Gastroesophageal sphincter (tissue), 4 donors: ENCODE measurements around the gene EEFSEC. TPM values are rescaled to one million over a fixed set of nuclear protein-coding genes. Genes with fewer than 3 reads are reported as not detected.

Experiments
- ATAC-seq: fragments of 150-250 bp; one replicate; pipeline ENCODE4 v1.9.1; 2016; ENCODE audit warnings: mild to moderate bottlenecking, moderate library complexity
- H3K27ac ChIP-seq, 4 donors: fragments of 200-600 bp; sonication (generic) in 3 of 4; 1 replicate in 3 of 4; 2 replicates in 1 of 4; pipeline ENCODE4 v1.5.1; 2016 to 2019
- H3K27me3 ChIP-seq: fragments of 200-600 bp; sonication (generic); one replicate; pipeline ENCODE4 v1.5.1; 2019
- H3K36me3 ChIP-seq, 2 donors: fragments of 200-600 bp; sonication (generic); one replicate each; pipeline ENCODE4 v1.5.1; 2019; ENCODE audit warnings: control low read depth in 1 of 2
- H3K4me1 ChIP-seq, 3 donors: fragments of 200-600 bp; sonication (generic); 1 replicate in 2 of 3; 2 replicates in 1 of 3; pipeline ENCODE4 v1.5.1; 2016 to 2019; ENCODE audit warnings: control low read depth in 2 of 3
- H3K4me3 ChIP-seq, 2 donors: fragments of 200-600 bp; sonication (generic); one replicate each; pipeline ENCODE4 v1.5.1; 2019; ENCODE audit warnings: mild to moderate bottlenecking in 1 of 2, moderate library complexity in 1 of 2
- H3K9me3 ChIP-seq, 3 donors: fragments of 200-600 bp; sonication (generic); one replicate each; pipeline ENCODE4 v1.5.1; 2017 to 2019; ENCODE audit warnings: control low read depth in 2 of 3
- EP300 ChIP-seq: sonication (generic); formaldehyde crosslinking; IDR thresholded peaks from one replicate; pipeline ENCODE4 v1.6.1; 2017; ENCODE audit warnings: antibody characterized with exemption, mild to moderate bottlenecking
- POLR2A ChIP-seq, 2 donors: fragments of 450-650 bp; IDR thresholded peaks; one replicate each; pipeline ENCODE4 v1.6.1; 2017; ENCODE audit warnings: antibody characterized with exemption in 2 of 2, mild to moderate bottlenecking in 2 of 2, moderate library complexity in 1 of 2
- POLR2AphosphoS5 ChIP-seq: sonication (generic); formaldehyde crosslinking; IDR thresholded peaks from one replicate; pipeline ENCODE4 v1.6.1; 2017; ENCODE audit warnings: antibody characterized with exemption
- WGBS, 2 donors: methylation state at CpG; one replicate each; pipeline ENCODE4 v1.1.5; 2018; ENCODE audit warnings: low coverage in 1 of 2; 5-methylcytosine and 5-hydroxymethylcytosine counted together
- total RNA-seq, 4 donors: library from RNA; depleted of rRNA; stranded (reverse); fragments of >200 nt; gene quantifications; one replicate each; pipeline ENCODE4 v1.1.0, GENCODE V29; 2016
- TF ChIP-seq, protein P1 (sequence below), 4 experiments: fragments of 200-600 bp in 2 of 4; fragments of 450-650 bp in 2 of 4; sonication (generic) in 1 of 4; IDR thresholded peaks; one replicate each; pipeline ENCODE4 v1.5.1; 2017 to 2019; ENCODE audit warnings: antibody characterized with exemption in 4 of 4, mild to moderate bottlenecking in 2 of 4, moderate library complexity in 2 of 4

The EEFSEC gene
- total RNA-seq, 4 donors from 2014 or later: 5.8 to 16.5 (median 11.4) TPM

GRCh38 chr3:128402998-128403397 is 249.7 kb downstream of the EEFSEC start:
- WGBS, 2 donors: 73 to 100% methylated on average over 2 of the region's 6 CpGs
- H3K9me3 ChIP-seq: no peaks in the 10 kb centered on the region
- TF ChIP-seq POLR2A (IDR thresholded peaks at IDR 0.05): no peak
- TF ChIP-seq, protein P1, sequence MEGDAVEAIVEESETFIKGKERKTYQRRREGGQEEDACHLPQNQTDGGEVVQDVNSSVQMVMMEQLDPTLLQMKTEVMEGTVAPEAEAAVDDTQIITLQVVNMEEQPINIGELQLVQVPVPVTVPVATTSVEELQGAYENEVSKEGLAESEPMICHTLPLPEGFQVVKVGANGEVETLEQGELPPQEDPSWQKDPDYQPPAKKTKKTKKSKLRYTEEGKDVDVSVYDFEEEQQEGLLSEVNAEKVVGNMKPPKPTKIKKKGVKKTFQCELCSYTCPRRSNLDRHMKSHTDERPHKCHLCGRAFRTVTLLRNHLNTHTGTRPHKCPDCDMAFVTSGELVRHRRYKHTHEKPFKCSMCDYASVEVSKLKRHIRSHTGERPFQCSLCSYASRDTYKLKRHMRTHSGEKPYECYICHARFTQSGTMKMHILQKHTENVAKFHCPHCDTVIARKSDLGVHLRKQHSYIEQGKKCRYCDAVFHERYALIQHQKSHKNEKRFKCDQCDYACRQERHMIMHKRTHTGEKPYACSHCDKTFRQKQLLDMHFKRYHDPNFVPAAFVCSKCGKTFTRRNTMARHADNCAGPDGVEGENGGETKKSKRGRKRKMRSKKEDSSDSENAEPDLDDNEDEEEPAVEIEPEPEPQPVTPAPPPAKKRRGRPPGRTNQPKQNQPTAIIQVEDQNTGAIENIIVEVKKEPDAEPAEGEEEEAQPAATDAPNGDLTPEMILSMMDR (IDR thresholded peaks at IDR 0.05): no peak
- TF ChIP-seq POLR2AphosphoS5: no peak
- TF ChIP-seq EP300: no peak
- H3K36me3 ChIP-seq: peaks cover 0 to 8% of the 10 kb centered on the region in 2 donors
- no peak overlapping the region for H3K27ac ChIP-seq
- H3K4me1 ChIP-seq: no peaks in the 10 kb centered on the region
- no peak overlapping the region for H3K4me3 ChIP-seq
- ATAC-seq: no peak
- H3K27me3 ChIP-seq: no peaks in the 10 kb centered on the region

DNA sequence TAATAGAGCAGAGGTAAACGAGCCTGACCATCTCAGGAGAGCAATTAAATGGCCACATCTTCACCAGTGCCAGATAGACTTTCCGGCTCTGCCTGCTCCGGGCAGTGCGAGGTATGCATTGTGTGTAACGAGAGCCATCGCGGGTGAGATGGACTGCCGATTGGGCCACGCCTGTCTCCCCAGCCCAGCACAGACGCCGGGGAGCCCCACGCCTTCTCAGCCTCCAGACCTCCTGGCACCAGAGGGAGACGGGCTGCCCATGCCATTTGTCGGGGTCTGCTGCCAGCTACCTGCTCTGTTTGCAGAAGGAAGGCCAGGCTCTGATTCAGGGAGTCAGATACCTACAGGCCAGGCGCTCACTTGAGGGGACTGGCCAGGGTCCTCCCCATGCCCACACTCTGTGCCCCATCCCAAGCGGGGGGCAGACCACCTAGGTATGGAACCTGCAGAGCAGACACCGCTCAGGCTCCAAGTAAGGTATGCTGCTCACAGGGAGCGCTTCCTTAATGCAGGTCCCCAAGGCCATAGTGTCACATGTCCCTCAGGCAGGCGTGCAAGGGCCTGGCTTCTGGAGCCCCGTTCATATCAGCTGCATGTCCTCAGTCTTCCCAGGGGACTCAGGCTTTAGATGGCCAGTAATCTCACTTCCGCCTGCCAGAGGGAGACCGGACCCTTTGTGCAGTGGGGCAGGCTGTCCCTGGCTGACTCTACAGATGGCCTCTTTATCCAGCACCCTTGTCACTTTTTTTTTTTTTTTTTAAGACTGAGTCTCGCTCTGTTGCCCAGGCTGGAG is 251.2 kb downstream of the EEFSEC start:
- no peak overlapping the region for H3K4me3 ChIP-seq
- H3K36me3 ChIP-seq: peaks cover 0 to 16% of the 10 kb centered on the region in 2 donors
- 75% methylated on average over 6 of the region's 23 CpGs; no CpG with 5 or more reads in 1 of the 2 donors for WGBS, 2 donors
- no peak for TF ChIP-seq POLR2A (IDR thresholded peaks at IDR 0.05)
- TF ChIP-seq POLR2AphosphoS5: no peak
- TF ChIP-seq, protein P1 (IDR thresholded peaks at IDR 0.05): no peak
- TF ChIP-seq EP300: no peak
- no peak for ATAC-seq
- no peaks in the 10 kb centered on the region for H3K9me3 ChIP-seq
- H3K4me1 ChIP-seq: no peaks in the 10 kb centered on the region
- no peaks in the 10 kb centered on the region for H3K27me3 ChIP-seq
- H3K27ac ChIP-seq: no peak overlapping the region

GRCh38 chr3:128405554-128406277 is 252.4 kb downstream of the EEFSEC start:
- ATAC-seq: no peak
- Histone ChIP-seq H3K27ac (no peak overlapping the region), H3K4me1 (no peaks in the 10 kb centered on the region), H3K9me3 (no peaks in the 10 kb centered on the region), H3K36me3 (peaks cover 0 to 16% of the 10 kb centered on the region in 2 donors), H3K4me3 (no peak overlapping the region), H3K27me3 (no peaks in the 10 kb centered on the region)
- WGBS, 2 donors: 96% methylated on average over 4 of the region's 8 CpGs; no CpG with 5 or more reads in 1 of the 2 donors
- TF ChIP-seq POLR2AphosphoS5: no peak
- TF ChIP-seq EP300: no peak
- TF ChIP-seq, protein P1 (IDR thresholded peaks at IDR 0.05): no peak
- no peak for TF ChIP-seq POLR2A (IDR thresholded peaks at IDR 0.05)

DNA sequence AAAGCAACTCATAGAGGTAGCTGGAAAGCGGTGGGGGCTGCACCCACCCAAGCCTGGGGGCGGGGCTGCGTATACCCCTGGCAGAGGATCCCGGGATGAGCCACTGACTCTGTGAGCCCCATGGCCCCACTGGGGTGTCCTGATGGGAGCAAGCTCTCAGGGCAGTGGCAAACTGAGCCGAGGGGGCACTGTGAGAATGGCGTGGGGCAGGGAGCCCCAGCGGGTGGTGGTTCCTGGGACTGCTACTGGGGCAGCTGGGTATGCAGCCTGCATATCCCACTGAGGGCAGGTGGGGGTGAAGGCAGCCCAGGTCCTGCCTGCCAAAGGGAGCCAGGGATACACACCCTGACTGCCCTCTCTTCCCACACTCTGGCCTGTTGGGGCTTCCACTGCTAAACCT is 254.0 kb downstream of the EEFSEC start:
- Histone ChIP-seq H3K4me1 (no peaks in the 10 kb centered on the region), H3K9me3 (no peaks in the 10 kb centered on the region), H3K36me3 (peaks cover 0 to 16% of the 10 kb centered on the region in 2 donors), H3K27ac (no peak overlapping the region), H3K27me3 (no peaks in the 10 kb centered on the region), H3K4me3 (no peak overlapping the region)
- TF ChIP-seq, protein P1 (IDR thresholded peaks at IDR 0.05): no peak
- TF ChIP-seq POLR2AphosphoS5 (no peak), POLR2A (IDR thresholded peaks at IDR 0.05) (no peak), EP300 (no peak)
- no peak for ATAC-seq
- 87 to 100% methylated on average over 2 to 5 of the region's 7 CpGs for WGBS, 2 donors
